H54 (cell line): ENCODE measurements around the gene CDS1.
"Not testable (repeated sequence)": the region's sequence is repeated elsewhere in the genome, so short reads cannot be mapped to it uniquely, and the experiment has no call there.

ENCODE experiments used
- DNase-seq: peaks from one replicate; pipeline ENCODE4 v3.0.0; 2011; ENCODE audit warnings: low spot score, mixed read lengths; ENCODE audit not compliant: insufficient read length
- FAIRE-seq: peaks from 3 replicates; lab custom pipeline; 2011; peaks lifted over from hg19 to GRCh38; lab: Jason Lieb, UNC
- POLR2A ChIP-seq: IDR thresholded peaks from 2 replicates; pipeline ENCODE4 v1.6.1; 2011; ENCODE audit warnings: low read depth, mild to moderate bottlenecking, low read length

CDS1 gene

GRCh38 chr4:84632092-84632491 lies 49.2 kb downstream of the CDS1 start:
- DNase-seq (no peak), FAIRE-seq (no peak)
- no peak for TF ChIP-seq POLR2A

DNA sequence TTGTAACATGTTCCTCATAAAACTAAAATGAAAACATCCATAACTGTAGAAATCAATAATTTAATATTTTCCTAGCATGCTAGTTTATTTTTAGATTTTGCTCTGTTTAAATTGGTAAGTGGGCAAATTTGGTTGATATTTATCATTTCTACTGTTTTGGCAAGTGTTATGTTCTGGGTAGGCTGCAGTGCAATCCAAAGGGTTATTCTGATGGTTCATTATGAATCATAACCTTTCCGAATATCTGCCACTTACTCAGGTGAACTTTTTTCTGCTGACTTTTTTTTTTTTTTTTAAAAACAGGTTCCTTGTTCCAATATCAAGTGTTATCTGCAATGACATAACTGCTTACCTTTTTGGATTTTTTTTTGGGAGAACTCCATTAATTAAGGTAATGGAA lies 52.0 kb downstream of the CDS1 start:
- no peak for TF ChIP-seq POLR2A
- DNase-seq, result no peak
- FAIRE-seq, result no peak

GRCh38 chr4:84638092-84638491 lies 55.2 kb downstream of the CDS1 start:
- FAIRE-seq (no peak), DNase-seq (no peak)
- TF ChIP-seq POLR2A, result no peak

DNA sequence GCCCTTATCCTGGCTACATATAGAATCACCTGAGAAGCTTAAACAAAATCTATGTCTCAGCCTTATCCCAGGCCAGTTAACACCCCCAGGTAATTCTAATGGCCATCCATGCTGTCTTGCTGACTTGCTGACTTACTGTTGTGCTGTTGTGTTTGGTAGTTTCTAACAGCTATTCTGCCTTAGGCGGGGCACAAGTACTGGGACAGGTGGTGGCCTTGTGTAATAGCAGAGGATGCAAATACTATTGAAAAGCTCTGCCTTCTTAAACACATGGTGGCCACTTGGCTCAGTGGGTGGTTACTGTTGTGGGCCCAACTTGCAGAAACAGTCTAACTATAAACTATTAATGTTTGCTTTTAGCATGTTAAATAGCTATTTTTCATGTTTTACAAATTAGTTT lies 56.2 kb downstream of the CDS1 start:
- FAIRE-seq, result no peak
- no peak for DNase-seq
- TF ChIP-seq POLR2A, result no peak

GRCh38 chr4:84644087-84644486 lies 61.2 kb downstream of the CDS1 start:
- no peak for FAIRE-seq
- no peak for DNase-seq
- TF ChIP-seq POLR2A, result no peak

- DNase-seq (no peak), FAIRE-seq (no peak)
- TF ChIP-seq POLR2A, result no peak
Measured at GRCh38 chr4:84647312-84647884, 64.5 kb downstream of the CDS1 start.

DNA sequence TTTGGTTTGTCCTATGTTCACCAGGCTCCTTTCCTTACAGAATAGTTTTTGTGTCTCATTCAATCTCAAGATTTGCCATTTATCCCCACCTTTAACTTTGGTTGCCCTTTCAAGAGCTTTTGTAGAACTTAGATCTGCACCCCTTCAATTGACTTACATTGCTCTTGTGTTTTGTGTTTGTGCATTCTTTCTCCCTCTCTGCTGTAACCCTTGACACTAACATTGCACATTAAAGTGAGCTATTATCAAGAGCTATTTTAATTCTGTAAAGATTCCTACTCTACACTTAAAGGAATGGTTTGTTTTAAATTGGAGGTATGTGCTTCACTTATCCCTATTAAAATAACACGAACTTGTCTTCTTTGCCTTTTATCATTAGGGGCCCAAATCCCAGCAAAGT lies 65.3 kb downstream of the CDS1 start:
- DNase-seq, result no peak
- TF ChIP-seq POLR2A, result no peak
- FAIRE-seq, result no peak

DNA sequence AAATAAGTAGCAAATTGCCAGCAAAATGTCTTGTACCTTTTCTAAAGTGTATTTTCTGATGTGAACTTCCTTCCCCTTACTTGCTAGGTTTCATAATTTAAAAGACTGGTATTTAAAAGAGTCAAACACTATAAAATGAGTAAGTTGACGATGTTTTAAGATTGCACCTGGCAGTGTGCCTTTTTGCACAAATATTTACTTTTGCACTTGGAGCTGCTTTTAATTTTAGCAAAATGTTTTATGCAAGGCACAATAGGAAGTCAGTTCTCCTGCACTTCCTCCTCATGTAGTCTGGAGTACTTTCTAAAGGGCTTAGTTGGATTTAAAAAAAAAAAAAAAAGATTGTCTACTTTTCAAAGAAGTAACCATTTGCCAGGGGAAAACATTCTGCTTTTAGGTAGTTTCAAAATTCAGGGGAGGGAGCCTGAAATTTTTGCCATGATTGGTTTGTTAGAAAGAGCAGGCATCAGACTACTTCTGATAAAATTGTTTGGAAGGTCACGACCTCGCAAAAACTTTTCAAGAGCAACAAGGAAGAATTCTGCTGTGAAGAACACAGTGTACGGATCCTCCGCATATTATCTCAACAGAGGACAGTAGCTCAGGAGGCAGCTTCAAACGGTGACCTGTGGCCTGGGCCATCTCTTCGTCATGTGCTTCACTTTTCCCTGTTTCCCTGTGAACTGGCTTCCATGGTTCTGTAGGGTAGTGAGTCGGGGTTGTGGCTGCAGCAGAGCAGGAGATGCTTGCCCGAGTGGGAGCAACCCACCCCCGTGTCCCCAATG lies 66.1 kb downstream of the CDS1 start:
- DNase-seq (no peak), FAIRE-seq (no peak)
- TF ChIP-seq POLR2A, result no peak

GRCh38 chr4:84651499-84651898 lies 68.6 kb downstream of the CDS1 start:
- TF ChIP-seq POLR2A, result no peak
- FAIRE-seq (no peak), DNase-seq (no peak)

GRCh38 chr4:84652478-84652877 lies 69.6 kb downstream of the CDS1 start:
- FAIRE-seq (no peak), DNase-seq (no peak)
- TF ChIP-seq POLR2A, result no peak

DNA sequence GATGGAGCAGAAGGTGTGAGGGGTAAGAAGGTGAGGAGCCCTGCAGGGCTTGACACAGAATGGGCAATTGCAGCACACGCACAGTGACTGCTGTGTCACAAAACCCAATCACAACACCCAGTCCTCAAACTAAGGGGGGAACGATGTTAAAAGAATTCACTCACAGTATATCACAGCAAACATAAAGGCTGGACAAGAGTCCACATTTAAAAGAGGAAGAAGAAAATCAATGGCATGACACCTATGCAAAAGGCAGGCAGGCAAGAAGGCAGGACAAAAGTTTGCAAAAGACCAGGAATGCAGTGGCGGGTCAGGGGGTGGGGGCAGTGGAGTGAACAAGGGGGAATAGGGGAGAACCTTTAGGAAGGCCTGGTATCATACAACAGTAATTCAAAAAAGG lies 77.7 kb downstream of the CDS1 start:
- DNase-seq (no peak), FAIRE-seq (no peak)
- TF ChIP-seq POLR2A, result no peak

DNA sequence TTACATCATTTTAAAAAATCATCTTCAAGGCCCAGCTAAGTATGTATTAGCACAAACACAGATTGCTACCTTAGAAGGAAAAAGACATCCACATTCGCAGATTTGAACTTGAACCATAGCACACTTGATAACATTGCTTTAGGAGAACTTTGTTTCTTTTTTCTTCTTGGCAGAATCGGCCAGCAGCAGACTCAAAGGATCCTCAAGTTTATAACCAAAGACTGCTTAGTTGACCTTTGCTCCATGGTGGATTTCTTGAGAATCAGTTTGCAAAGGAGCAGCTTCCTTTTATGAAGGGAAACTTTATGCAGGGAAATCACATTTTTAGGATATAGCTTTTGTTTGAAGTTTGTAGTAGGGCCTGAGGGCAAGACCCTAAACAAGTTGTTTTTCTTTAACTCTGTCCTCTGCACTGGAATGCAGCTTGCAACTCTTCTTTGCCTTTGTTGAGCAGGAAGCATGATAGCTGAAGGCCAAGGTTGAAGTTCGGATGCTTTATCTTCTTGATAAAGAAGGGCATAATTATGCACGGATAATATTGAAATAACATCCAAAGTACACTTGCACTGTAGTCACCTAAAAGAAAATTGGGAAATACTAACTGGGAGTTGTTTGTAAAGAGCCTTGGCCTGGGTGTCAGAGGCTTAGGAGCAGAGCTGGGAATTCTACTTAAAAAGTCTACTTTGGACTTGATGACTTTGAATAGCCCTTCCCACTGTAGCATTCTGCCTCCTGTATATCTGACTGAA lies 78.4 kb downstream of the CDS1 start:
- FAIRE-seq (no peak), DNase-seq (no peak)
- no peak for TF ChIP-seq POLR2A

DNA sequence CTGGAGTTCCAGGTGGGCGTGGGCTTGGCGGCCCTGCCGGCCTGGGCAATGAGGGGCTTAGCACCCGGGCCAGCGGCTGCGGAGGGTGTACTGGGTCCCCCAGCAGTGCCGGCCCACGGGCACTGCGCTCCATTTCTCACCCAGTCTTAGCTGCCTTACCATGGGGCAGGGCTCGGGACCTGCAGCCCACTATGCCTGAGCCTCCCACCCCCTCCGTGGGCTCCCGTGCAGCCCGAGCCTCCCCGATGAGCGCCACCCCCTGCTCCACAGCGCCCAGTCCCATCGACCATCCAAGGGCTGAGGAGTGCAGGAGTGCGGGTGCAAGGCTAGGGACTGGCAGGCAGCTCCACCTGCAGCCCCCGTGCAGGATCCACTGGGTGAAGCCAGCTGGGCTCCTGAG lies 81.8 kb downstream of the CDS1 start:
- DNase-seq, FAIRE-seq: not testable (repeated sequence)

DNA sequence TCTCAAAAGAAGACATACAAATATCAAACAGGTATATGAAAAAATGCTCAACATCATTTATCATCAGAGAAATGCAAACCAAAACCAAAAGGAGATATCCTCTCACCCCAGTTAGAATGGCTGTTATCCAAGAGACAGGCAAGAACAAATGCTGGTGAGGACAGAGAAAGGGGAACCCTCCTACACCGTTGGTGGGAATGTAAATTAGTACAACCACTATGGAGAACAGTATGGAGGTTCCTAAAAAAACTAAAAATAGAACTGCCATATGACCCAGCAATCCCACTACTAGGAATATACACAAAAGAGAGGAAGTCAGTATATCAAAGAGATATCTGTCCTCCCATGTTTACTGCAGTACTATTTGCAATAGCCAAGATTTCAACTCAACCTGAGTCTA lies 83.5 kb downstream of the CDS1 start:
- no peak for TF ChIP-seq POLR2A

More for the DNA sequence above, 83.5 kb downstream of the CDS1 start:
- DNase-seq (no peak), FAIRE-seq (no peak)
